Activated CD8-positive, alpha-beta memory T cell treated with anti-CD3 and anti-CD28 coated beads, Interleukin-2, amount 50 U/mL, for 24 hours (primary cell): Measurements from ENCODE around the gene BACE1.
"Not testable (repeated sequence)": the region's sequence is repeated elsewhere in the genome, so short reads cannot be mapped to it uniquely, and the experiment has no call there.

Experiments
- DNase-seq: peaks from one replicate; pipeline ENCODE4 v3.0.0-alpha.2; 2020; ENCODE audit errors: extremely low read depth

Gene BACE1

GRCh38 chr11:117273550-117274289 lies 42.3 kb downstream of the BACE1 start:
- DNase-seq, result no peak

GRCh38 chr11:117272175-117272574 lies 43.9 kb downstream of the BACE1 start:
- DNase-seq, result not testable (repeated sequence)

- DNase-seq, result no peak
Measured at GRCh38 chr11:117271208-117271607, 44.8 kb downstream of the BACE1 start.

- no peak for DNase-seq
Measured at GRCh38 chr11:117269856-117270255, 46.2 kb downstream of the BACE1 start.

GRCh38 chr11:117265745-117266144 lies 50.3 kb downstream of the BACE1 start:
- no peak for DNase-seq

GRCh38 chr11:117264624-117265323 lies 51.3 kb downstream of the BACE1 start:
- DNase-seq, result not testable (repeated sequence)

GRCh38 chr11:117259417-117259816 lies 56.6 kb downstream of the BACE1 start:
- DNase-seq, result no peak

- DNase-seq, result no peak
Measured at GRCh38 chr11:117258576-117258975, 57.5 kb downstream of the BACE1 start.

GRCh38 chr11:117256573-117256972 lies 59.5 kb downstream of the BACE1 start:
- DNase-seq, result no peak

GRCh38 chr11:117255966-117256365 lies 60.1 kb downstream of the BACE1 start:
- no peak for DNase-seq

- no peak for DNase-seq
Measured at GRCh38 chr11:117251506-117251905, 64.5 kb downstream of the BACE1 start.

- no peak for DNase-seq
Measured at GRCh38 chr11:117249571-117249970, 66.5 kb downstream of the BACE1 start.

- no peak for DNase-seq
Measured at GRCh38 chr11:117248341-117248740, 67.7 kb downstream of the BACE1 start.

- no peak for DNase-seq
Measured at GRCh38 chr11:117239295-117239694, 76.8 kb downstream of the BACE1 start.

GRCh38 chr11:117238221-117238620 lies 77.8 kb downstream of the BACE1 start:
- DNase-seq, result no peak
